GM21737 (cell line): Measurements from ENCODE around the gene GLE1.

Experiments used
- ATAC-seq: cut with Tn5 transposase; IDR thresholded peaks from one replicate; pipeline ENCODE4 v1.9.1; 2021; ENCODE audit warnings: mild to moderate bottlenecking, moderate library complexity; ENCODE audit not compliant: unreplicated experiment

The GLE1 gene, protein sequence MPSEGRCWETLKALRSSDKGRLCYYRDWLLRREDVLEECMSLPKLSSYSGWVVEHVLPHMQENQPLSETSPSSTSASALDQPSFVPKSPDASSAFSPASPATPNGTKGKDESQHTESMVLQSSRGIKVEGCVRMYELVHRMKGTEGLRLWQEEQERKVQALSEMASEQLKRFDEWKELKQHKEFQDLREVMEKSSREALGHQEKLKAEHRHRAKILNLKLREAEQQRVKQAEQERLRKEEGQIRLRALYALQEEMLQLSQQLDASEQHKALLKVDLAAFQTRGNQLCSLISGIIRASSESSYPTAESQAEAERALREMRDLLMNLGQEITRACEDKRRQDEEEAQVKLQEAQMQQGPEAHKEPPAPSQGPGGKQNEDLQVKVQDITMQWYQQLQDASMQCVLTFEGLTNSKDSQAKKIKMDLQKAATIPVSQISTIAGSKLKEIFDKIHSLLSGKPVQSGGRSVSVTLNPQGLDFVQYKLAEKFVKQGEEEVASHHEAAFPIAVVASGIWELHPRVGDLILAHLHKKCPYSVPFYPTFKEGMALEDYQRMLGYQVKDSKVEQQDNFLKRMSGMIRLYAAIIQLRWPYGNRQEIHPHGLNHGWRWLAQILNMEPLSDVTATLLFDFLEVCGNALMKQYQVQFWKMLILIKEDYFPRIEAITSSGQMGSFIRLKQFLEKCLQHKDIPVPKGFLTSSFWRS

DNA sequence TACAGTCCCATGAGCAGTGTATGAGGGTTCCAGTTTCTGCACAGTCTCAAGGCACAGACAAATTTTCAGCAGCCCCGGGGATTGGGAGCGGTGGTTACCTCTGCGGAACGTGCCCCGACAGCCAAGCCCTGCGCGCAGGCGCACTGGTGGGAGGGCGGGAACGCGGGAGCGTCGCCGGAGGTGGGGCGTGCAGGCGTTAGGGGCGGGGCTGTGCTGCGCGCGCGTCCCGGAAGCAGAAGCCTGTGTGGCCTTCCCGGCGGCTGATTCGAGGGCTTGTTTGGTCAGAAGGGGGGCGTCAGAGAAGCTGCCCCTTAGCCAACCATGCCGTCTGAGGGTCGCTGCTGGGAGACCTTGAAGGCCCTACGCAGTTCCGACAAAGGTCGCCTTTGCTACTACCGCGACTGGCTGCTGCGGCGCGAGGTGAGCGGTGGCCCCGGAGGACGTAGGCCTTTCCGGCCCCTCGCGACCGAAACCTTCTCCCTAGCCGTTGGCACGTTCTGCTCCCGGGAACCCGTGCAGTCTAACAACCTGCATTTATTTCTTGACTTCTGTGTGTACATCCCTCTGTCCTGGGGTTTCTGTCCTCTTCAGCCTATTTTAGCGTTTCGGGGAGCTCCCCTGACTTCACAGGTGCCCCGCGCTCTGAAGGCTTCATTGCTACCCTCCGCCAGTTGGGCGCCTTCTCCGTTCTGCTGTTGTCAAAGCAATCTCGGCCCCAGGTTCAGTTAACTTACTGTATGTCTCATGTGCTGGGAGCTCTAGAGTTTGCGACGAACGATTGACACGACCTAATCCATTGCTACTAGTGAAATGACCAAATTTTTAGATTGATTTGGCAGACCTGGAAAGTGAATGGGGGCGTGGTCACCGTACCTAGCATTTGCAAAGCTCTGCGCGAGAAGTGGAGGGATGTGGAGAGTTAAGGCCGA is at the start of gene GLE1:
Gene GLE1, plus strand, starts transcription at position 235 of the 929 bp plus-strand sequence. Its CDS starts 87 bp downstream, at position 322.
- peak; percentile 85 for ATAC-seq

DNA sequence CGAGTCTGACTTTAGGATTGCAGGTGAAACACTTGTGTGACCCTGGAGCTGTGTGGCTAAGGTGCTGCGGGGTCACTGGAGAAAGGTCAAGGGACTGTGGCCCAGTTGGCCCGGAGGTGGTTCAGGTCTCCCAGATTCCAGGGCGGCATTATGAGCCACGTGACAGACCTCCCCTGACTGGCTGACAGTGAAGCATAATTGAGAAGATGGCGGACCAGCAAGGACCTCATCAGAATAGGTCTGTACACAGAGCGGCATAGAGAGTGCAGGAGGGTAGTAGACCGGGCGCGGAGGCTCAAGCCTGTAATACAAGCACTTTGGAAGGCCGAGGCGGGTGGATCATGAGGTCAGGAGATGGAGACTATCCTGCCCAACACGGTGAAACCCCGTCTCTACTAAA is 49.5 kb upstream of the GLE1 start:
- ATAC-seq: no peak

DNA sequence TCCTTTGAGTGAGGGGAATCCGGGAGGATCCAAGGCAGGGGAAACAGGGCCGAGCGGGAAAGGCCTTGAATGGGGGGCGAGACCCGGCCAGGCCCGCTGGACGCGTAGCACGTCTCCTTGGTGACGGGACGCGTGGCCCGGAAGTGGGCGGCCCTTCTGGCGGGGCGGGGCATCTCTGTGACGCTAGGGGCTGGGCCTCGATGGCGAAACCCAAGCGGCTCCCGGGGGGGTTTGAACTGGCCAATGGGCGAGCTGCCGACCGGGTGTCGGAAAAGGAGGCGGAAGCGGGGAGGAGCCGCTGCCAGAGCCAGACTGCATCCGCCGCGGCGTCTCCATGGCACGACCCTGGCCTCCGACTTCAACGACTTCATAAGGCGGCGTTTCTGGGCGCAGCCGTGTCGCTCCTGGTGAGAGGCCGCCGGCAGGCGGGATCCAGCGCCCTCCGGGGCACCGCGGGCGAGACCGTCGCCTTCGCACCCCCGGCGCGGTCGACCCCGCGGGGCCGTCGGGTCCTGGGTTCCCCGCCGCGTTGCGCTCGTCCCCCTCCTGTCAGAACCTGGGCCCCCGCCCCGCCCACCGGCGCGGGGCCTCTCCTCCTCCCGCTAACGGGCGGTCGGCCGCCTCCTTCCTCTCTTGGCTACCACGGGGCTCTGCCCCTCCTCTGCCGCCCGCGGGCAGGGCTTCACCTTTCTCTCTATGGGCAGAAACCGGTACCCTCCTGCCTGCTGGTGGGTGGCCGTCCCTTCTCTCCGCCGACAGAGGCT is 48.5 kb upstream of the GLE1 start, which contains the start of gene ODF2:
Gene ODF2, plus strand, starts transcription at position 158 of the 764 bp plus-strand sequence. Its CDS starts 86 bp downstream, at position 244.
- peak; percentile 81 for ATAC-seq

DNA sequence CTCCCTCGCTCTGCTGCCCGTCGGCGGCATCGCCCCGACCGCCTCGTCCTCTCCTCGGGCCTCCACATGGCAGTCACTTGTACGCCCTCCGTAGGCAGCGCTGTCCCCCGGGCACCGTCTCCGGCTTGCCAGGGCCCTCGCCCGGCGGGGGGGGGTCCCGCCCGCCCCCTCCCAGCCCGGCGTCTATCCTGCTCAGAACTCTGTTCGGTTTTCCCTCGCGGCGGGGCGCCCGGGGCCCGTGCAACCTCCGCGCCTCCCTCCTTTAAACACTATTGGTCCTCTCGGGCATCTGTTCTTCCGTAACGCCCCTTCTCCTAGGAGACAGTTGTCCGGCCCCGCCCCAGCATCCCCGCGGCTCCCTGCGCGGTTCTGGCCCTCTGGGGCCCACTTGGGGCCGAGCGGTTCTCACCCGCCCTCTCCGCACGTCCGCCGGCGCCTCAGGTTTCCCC is 47.9 kb upstream of the GLE1 start:
- ATAC-seq: peak; percentile 55

DNA sequence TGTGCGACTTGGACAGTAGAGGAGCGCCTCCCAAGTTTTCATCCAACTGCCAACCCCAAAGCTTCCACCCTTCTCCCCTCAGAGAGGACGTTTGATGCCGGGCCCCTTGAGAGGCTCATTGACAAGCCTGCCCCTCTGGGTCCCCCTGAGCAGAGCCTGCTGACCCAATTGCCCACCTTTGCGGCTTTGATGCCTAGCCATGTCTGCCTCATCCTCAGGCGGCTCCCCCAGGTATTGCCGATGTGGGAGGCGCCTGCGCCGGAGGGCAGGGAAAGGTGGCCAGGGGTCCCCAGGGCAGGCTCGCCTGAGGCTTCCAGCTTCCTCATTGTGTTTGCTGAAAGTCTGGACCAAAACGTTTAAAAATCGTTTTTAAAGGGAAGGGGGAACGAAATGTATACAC is 47.3 kb upstream of the GLE1 start:
- ATAC-seq: no peak

DNA sequence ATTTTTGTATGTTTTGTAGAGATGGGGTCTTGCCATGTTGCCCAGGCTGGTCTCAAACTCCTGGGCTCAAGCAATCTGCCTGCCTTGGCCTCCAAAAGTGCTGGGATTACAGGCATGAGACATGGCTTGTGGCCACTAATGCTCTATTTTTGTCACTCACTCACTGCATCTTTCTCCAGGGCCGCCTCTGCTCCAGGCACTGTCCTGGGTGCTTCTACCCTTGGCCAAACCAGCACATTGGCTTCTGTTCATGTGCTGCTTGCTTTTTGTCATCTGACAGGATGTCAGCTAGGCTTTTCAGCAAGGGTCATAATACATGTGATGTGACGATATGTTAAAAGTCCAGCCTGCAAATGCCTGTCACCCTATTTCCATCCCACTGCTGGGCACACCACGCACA is 45.5 kb upstream of the GLE1 start:
- no peak for ATAC-seq

DNA sequence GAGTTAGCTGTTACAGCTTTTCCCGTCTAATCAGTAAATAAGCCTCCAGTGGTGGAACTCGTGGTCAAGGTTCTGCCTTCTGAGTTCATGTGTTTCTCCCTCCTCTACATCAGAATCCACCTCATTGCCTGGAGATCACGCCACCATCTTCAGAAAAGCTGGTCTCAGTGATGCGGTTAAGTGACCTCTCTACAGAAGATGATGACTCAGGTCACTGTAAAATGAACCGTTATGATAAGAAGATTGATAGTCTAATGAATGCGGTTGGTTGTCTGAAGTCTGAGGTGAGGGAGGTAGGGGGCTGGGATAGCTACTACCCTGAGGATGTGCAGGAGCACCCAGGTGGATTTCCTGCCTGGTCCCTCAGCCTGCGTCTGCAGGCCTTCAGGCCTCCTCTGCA is 35.4 kb upstream of the GLE1 start:
- ATAC-seq: no peak

DNA sequence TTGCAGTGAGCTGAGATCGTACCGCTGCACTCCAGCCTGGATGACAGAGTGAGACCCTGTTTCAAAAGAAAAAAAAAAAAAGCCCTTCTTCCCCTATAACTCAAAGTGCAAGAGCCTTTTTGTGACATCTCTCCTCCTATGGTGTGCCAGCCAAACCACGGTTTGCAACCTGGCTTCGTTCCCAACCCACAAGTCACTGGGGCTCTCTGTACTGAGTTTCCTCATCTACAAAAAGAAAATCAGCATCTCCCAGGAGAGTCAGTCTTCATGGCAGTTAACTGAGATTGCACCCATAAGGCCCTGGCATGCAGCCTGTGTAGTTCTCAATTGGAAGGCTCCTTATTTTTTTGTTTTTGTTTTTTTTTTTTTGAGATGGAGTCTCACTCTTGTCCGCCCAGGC is 34.0 kb upstream of the GLE1 start:
- no peak for ATAC-seq

DNA sequence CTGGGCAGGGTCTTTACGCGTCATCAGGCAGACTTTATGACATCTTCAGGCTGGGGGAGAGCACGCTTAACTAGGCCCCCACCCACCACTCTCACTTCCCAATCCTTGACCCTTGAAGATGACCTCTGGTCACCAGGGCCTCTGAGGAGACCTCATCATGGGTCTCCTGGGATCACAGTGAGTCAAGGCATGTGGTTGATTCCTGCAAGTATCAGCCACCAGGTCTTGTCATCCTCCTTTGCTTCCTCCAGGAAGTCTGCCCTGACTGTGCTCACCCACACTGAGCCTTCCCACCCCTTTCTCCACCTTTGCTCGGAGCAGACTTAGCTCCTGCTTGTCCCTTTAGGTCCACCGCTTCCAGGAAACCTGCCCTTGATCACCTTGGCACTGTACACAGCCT is 31.4 kb upstream of the GLE1 start:
- ATAC-seq: no peak

DNA sequence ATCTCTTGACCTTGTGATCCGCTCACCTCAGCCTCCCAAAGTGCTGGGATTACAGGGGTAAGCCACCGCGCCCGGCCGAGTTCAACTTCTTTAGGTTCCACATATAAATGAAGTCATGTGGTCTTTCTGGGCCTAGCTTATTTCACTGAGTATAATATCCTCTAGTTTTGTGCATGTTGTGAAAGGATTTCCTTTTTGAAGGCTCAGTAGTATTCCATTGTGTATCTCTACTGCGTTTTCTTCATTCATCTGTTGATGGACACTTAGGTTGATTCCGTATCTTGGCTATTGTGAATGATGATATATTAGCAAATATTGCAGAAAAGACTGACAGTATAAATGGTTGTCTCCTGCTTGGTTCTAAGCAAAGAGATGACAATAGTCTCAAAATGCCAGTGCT is 28.7 kb upstream of the GLE1 start:
- no peak for ATAC-seq

DNA sequence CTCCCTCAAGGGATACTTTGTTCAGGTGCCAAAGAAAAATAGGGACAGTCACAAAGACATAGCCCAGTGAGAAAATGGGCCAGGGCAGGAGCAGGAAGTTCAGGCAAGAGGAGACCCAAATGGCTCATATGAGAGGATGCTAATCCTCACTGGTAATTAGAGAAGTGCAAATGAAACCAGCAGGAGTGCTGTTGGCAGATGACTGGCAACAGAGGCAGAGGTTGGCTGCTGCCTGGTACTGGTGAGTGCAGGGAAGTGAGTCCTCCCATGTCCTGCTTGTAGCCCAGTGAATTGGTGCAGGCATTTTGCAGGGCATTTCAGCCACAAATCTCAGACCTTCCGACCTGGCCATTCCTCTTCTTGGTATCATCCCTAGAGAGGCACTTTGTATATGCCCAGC is 25.3 kb upstream of the GLE1 start:
- ATAC-seq: no peak

DNA sequence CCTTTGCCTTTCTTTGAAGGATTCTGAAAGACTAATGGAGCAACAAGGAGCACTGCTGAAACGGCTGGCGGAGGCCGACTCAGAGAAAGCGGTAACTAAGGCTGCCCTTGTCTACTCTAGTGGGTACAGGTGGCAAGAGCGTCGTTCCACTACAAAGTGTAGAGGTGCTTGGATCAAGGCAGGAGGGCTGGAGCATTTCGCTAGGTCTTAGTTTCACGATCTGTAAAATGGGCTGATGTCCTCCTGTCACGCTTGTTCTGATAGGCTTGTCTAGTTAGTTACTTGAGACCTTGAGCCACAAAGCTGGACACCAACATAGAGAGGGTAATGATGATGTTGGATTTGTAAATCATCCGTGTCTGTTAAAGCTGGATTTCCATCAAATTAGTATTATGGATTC is 23.0 kb upstream of the GLE1 start:
- ATAC-seq: no peak

DNA sequence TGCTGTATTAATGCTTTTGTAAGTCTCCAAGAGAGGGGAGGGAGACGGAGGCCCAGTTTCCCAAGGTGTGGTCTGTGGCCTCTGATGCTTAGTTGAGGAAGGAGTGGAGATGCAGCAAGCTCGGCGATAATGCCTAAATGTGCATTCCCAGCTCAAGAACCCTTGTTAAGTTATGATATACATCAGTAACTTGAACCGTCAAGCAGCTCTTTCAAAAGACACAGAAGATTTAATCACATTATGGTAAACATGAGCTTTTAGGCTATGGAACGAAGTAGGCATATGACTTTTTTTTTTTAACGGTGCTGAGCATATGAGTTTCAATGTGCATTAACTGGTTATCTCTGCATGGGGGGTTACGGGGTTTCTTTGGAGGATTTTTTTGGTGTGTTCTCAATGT is 22.3 kb upstream of the GLE1 start:
- ATAC-seq: no peak

DNA sequence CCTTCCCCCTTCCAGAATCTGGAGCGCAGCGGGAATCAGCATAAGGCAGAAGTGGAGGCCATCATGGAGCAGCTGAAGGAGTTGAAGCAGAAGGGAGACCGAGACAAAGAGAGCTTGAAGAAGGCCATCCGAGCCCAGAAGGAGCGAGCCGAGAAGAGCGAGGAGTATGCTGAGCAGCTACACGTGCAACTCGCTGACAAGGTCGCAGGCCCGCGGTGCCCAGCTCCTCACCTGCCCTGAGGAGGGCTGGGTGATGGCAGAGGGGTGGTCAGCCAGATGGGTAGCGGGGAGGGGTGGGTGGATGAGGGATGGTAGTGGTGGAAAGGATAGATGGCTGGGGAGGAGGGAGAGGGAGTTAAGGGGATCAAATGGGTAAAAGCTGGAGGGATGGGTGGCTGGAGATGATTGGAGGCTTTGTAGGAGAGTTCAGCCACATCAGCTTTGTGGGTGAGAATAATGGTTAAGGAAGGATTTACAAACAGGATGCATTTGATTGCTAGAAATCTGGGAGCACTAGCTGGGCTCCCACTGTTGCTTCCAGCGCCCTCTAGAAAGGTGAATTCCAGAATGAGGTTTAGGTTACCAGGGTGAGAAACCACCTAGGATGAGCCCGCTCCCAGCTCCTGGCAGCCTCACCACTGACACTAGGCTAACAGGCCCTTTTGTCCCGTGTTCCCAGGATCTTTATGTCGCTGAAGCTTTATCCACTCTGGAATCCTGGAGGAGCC is 19.7 kb upstream of the GLE1 start:
- no peak for ATAC-seq

DNA sequence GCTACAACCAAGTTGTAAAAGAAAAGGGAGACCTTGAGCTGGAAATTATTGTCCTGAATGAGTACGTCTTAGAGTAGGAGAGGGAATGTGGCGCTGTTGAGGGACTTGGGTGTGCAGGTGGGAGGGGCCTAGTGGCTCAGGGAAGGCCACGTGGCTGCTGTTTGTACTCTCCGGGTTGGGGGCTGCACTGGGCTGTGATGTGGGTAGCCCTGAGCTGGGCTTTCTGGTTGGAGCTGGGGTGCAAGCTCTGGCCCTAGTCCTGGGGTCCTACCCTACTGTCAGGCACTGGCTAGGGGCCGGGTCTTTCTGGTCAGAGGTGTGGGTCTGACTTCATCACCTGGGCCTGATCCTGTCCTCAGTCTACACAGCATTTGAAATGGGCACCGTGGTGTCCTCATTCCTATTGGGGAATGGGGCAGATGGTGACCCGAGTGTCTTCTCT is 19.1 kb upstream of the GLE1 start:
- no peak for ATAC-seq

DNA sequence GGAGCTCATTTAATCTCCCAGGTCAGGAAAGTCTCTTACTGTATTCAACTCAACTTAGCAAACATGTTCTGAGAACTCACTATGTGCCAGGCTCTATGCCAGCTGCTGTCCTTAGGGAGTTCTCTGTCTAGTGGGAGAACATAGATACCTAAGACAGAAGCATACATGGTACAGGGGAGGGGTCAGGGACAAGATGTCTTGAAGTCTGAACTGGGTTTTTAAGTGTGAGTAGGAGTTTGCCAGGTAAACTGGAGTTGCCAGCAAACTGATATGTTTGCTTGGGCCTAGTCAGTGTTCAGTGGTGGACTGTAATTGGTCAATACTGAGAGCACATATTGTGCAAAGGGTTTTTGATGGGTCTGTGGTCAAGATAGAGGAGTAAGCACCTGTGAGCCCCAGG is 18.3 kb upstream of the GLE1 start:
- ATAC-seq: no peak

DNA sequence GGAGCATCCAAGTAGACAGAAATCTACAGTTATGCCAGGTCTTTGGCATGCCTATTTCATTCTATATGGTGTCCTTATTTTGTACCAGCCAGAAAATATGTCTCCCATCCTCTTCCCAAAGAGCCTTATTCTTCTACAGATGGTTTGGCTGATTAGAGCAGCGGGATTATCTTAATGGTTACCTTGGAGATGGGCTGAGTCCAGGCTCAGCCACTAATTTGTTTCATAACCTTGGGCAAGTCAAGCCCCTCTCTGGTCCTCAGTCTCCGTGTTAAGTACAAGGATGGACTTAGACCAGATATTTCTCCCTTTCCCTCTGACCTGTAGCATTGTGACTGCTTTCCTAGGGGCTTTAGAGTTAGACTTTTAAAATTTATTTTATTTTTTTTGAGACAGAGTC is 11.1 kb upstream of the GLE1 start:
- ATAC-seq: no peak

DNA sequence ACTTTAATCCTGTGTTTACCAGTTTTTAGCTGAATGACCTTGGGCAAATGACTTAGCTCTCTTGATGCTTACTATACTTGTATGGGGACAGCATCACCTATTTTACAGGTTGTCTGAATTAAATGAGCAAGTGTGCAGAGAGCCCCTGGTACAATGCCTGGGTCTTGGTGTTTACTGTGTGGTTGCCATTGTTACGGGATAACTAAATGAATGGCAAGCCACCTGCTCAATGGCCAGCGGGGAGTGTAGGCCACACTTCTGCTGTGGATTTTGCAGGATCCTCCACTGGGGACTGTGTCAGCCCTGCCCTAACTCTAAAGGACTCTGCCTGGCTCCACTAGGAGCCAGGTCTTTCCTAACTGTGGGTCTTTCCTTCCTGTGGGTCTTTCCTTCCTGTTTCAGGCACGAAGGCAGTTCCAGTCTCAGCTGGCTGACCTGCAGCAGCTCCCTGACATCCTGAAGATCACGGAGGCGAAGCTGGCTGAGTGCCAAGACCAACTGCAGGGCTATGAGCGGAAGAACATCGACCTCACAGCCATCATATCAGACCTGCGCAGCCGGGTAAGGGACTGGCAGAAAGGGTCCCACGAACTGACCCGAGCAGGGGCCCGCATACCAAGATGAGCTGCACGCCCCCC is 10.3 kb upstream of the GLE1 start:
- no peak for ATAC-seq

DNA sequence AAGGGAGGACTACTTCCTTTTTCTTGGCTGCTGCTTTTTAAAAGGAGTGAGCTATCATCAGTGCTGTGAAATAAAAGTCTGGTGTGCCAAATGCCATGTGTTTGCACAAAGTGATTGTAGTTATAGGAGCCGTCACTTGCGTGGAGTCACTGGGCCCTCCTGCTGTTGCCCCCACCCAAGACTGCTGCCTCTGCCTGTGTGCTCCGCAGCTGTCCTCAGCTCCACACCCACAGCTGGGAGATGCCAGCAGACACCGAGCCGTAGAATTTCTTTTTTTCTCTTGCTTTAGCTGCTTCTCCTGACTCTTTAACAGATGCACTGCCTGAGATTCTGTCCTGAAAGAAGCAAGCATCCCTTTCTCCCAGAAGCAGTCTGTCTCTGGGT is 9.8 kb upstream of the GLE1 start:
- no peak for ATAC-seq
